IPS DF 6.9 (cell line): Measurements from ENCODE around the gene EFL1.

Experiments used
- DNase-seq: peaks from one replicate; pipeline ENCODE4 v3.0.0-alpha.2; 2013; ENCODE audit warnings: low read depth, low spot score
- H3K27ac ChIP-seq: one replicate; pipeline ENCODE4 v1.5.1; 2013; ENCODE audit warnings: low read length, control low read depth
- H3K27me3 ChIP-seq: 2 replicates; pipeline ENCODE4 v1.6.1; 2013; ENCODE audit warnings: mild to moderate bottlenecking, low read length; ENCODE audit not compliant: control insufficient read depth, insufficient read depth
- H3K36me3 ChIP-seq: 2 replicates; pipeline ENCODE4 v1.6.1; 2013; ENCODE audit warnings: low read length; ENCODE audit not compliant: control insufficient read depth, insufficient read depth
- H3K4me1 ChIP-seq: 2 replicates; pipeline ENCODE4 v1.6.1; 2013; ENCODE audit warnings: low read length; ENCODE audit not compliant: control insufficient read depth, insufficient read depth
- H3K4me3 ChIP-seq: 2 replicates; pipeline ENCODE4 v1.5.1; 2013; ENCODE audit warnings: mild to moderate bottlenecking, low read length
- H3K9me3 ChIP-seq: 2 replicates; pipeline ENCODE4 v1.6.1; 2013; ENCODE audit warnings: low read length, inconsistent platforms; ENCODE audit not compliant: control insufficient read depth, insufficient read depth
- WGBS: extraction: QIAGEN DNeasy Blood & Tissue Kit; methylation state at CpG from one replicate; pipeline ENCODE4 v1.1.7; 2013; ENCODE audit warnings: mixed read lengths, missing lambda C conversion rate; ENCODE audit not compliant: insufficient read length, insufficient coverage; 5-methylcytosine and 5-hydroxymethylcytosine counted together

The EFL1 gene

GRCh38 chr15:82183121-82184031 lies 79.2 kb downstream of the EFL1 start:
- Histone ChIP-seq H3K4me3 (no peak overlapping the region), H3K36me3 (no peaks in the 10 kb centered on the region), H3K27ac (no peak overlapping the region), H3K4me1 (no peaks in the 10 kb centered on the region), H3K27me3 (no peaks in the 10 kb centered on the region), H3K9me3 (no peaks in the 10 kb centered on the region)
- no peak for DNase-seq
- no CpG with 5 or more reads among the region's 2 CpGs for WGBS

- no CpG with 5 or more reads among the region's 2 CpGs for WGBS
- Histone ChIP-seq H3K27ac (no peak overlapping the region), H3K27me3 (no peaks in the 10 kb centered on the region), H3K4me1 (no peaks in the 10 kb centered on the region), H3K36me3 (no peaks in the 10 kb centered on the region), H3K9me3 (no peaks in the 10 kb centered on the region), H3K4me3 (no peak overlapping the region)
- no peak for DNase-seq
Measured at GRCh38 chr15:82181371-82181770, 81.2 kb downstream of the EFL1 start.

- no peak for DNase-seq
- H3K4me1 ChIP-seq: no peaks in the 10 kb centered on the region
- H3K9me3 ChIP-seq: no peaks in the 10 kb centered on the region
- no peak overlapping the region for H3K4me3 ChIP-seq
- no peaks in the 10 kb centered on the region for H3K36me3 ChIP-seq
- H3K27me3 ChIP-seq: no peaks in the 10 kb centered on the region
- H3K27ac ChIP-seq: no peak overlapping the region
- WGBS: no CpG with 5 or more reads among the region's 2 CpGs
Measured at GRCh38 chr15:82178061-82178460, 84.5 kb downstream of the EFL1 start.

GRCh38 chr15:82177291-82178010 lies 85.1 kb downstream of the EFL1 start:
- no peak for DNase-seq
- H3K4me1 ChIP-seq: no peaks in the 10 kb centered on the region
- no peak overlapping the region for H3K4me3 ChIP-seq
- H3K36me3 ChIP-seq: no peaks in the 10 kb centered on the region
- WGBS: no CpG with 5 or more reads among the region's 3 CpGs
- no peaks in the 10 kb centered on the region for H3K9me3 ChIP-seq
- H3K27ac ChIP-seq: no peak overlapping the region
- no peaks in the 10 kb centered on the region for H3K27me3 ChIP-seq

- H3K4me1 ChIP-seq: no peaks in the 10 kb centered on the region
- DNase-seq: no peak
- no CpG with 5 or more reads among the region's 2 CpGs for WGBS
- H3K27ac ChIP-seq: no peak overlapping the region
- H3K36me3 ChIP-seq: no peaks in the 10 kb centered on the region
- no peak overlapping the region for H3K4me3 ChIP-seq
- no peaks in the 10 kb centered on the region for H3K27me3 ChIP-seq
- H3K9me3 ChIP-seq: no peaks in the 10 kb centered on the region
Measured at GRCh38 chr15:82176542-82176941, 86.0 kb downstream of the EFL1 start.

- no CpG with 5 or more reads among the region's 5 CpGs for WGBS
- no peak for DNase-seq
- H3K27me3 ChIP-seq: no peaks in the 10 kb centered on the region
- H3K36me3 ChIP-seq: no peaks in the 10 kb centered on the region
- no peaks in the 10 kb centered on the region for H3K4me1 ChIP-seq
- no peaks in the 10 kb centered on the region for H3K9me3 ChIP-seq
- H3K27ac ChIP-seq: no peak overlapping the region
- H3K4me3 ChIP-seq: no peak overlapping the region
Measured at GRCh38 chr15:82174471-82175235, 87.9 kb downstream of the EFL1 start.

GRCh38 chr15:82173108-82173507 lies 89.4 kb downstream of the EFL1 start:
- Histone ChIP-seq H3K4me3 (no peak overlapping the region), H3K27me3 (no peaks in the 10 kb centered on the region), H3K27ac (no peak overlapping the region), H3K9me3 (no peaks in the 10 kb centered on the region), H3K36me3 (no peaks in the 10 kb centered on the region), H3K4me1 (no peaks in the 10 kb centered on the region)
- no CpG with 5 or more reads among the region's 1 CpG for WGBS
- no peak for DNase-seq

- Histone ChIP-seq H3K36me3 (no peaks in the 10 kb centered on the region), H3K27me3 (no peaks in the 10 kb centered on the region), H3K27ac (no peak overlapping the region), H3K4me3 (no peak overlapping the region), H3K9me3 (no peaks in the 10 kb centered on the region), H3K4me1 (no peaks in the 10 kb centered on the region)
- WGBS: no CpG with 5 or more reads among the region's 4 CpGs
- DNase-seq: no peak
Measured at GRCh38 chr15:82172506-82172905, 90.0 kb downstream of the EFL1 start.

GRCh38 chr15:82168757-82169156 lies 93.8 kb downstream of the EFL1 start:
- no CpG with 5 or more reads among the region's 2 CpGs for WGBS
- Histone ChIP-seq H3K9me3 (no peaks in the 10 kb centered on the region), H3K36me3 (no peaks in the 10 kb centered on the region), H3K4me3 (no peak overlapping the region), H3K27ac (no peak overlapping the region), H3K27me3 (no peaks in the 10 kb centered on the region), H3K4me1 (no peaks in the 10 kb centered on the region)
- no peak for DNase-seq

GRCh38 chr15:82168296-82168695 lies 94.2 kb downstream of the EFL1 start:
- Histone ChIP-seq H3K4me1 (no peaks in the 10 kb centered on the region), H3K36me3 (no peaks in the 10 kb centered on the region), H3K27me3 (no peaks in the 10 kb centered on the region), H3K9me3 (no peaks in the 10 kb centered on the region), H3K4me3 (no peak overlapping the region), H3K27ac (no peak overlapping the region)
- DNase-seq: no peak
- WGBS: no CpG with 5 or more reads among the region's 8 CpGs
